Liver (tissue), 9 donors: Measurements from ENCODE around the gene ATP2B2. TPM values are rescaled to one million over a fixed set of nuclear protein-coding genes. Genes with fewer than 3 reads are reported as not detected.

Experiments
- DNase-seq: peaks from one replicate; pipeline ENCODE4 v3.0.0-alpha.2; 2017; ENCODE audit warnings: low spot score
- H3K27ac ChIP-seq, 2 donors: one replicate each; pipeline ENCODE4 v1.7.0; 2013; ENCODE audit warnings: inconsistent platforms in 2 of 2, low read length in 2 of 2, control low read depth in 1 of 2, low read depth in 1 of 2, mild to moderate bottlenecking in 1 of 2
- H3K27me3 ChIP-seq, 4 donors: one replicate each; pipeline versions ENCODE4 v1.6.1 to v1.7.0; 2013; ENCODE audit warnings: low read length in 3 of 4, inconsistent platforms in 1 of 4, mild to moderate bottlenecking in 1 of 4, moderate library complexity in 1 of 4; ENCODE audit not compliant: control insufficient read depth in 4 of 4, insufficient read depth in 4 of 4
- H3K36me3 ChIP-seq, 4 donors: one replicate each; pipeline versions ENCODE4 v1.6.1 to v1.7.0; 2013; ENCODE audit warnings: low read length in 3 of 4, mild to moderate bottlenecking in 3 of 4, low read depth in 1 of 4, moderate library complexity in 1 of 4; ENCODE audit not compliant: control insufficient read depth in 4 of 4, insufficient read depth in 3 of 4
- H3K4me1 ChIP-seq, 4 donors: one replicate each; pipeline versions ENCODE4 v1.6.1 to v1.7.0; 2013; ENCODE audit warnings: low read length in 3 of 4, mild to moderate bottlenecking in 3 of 4, moderate library complexity in 1 of 4; ENCODE audit not compliant: control insufficient read depth in 4 of 4, insufficient read depth in 4 of 4
- H3K4me3 ChIP-seq, 3 donors: one replicate each; pipeline versions ENCODE4 v1.6.1 to v1.7.0; 2013; ENCODE audit warnings: low read length in 3 of 3, control low read depth in 1 of 3, low read depth in 1 of 3, mild to moderate bottlenecking in 1 of 3
- H3K9ac ChIP-seq, 2 donors: one replicate each; pipeline ENCODE4 v1.7.0; 2013; ENCODE audit warnings: low read length in 2 of 2, mild to moderate bottlenecking in 2 of 2, moderate library complexity in 2 of 2, control low read depth in 1 of 2, low read depth in 1 of 2
- H3K9me3 ChIP-seq, 4 donors: one replicate each; pipeline versions ENCODE4 v1.6.1 to v1.7.0; 2013; ENCODE audit warnings: low read length in 3 of 4; ENCODE audit not compliant: control insufficient read depth in 4 of 4
- ATF3 ChIP-seq: IDR thresholded peaks from 2 replicates; pipeline ENCODE4 v1.6.1; 2016; ENCODE audit warnings: antibody characterized with exemption
- CTCF ChIP-seq: fragments of 150-350 bp; IDR thresholded peaks from 2 replicates; pipeline ENCODE4 v1.5.1; 2017; ENCODE audit warnings: improper control_type of control experiment, low read depth, low read length; ENCODE audit not compliant: missing input control
- EGR1 ChIP-seq, 2 donors: IDR thresholded peaks; 2 replicates each; pipeline ENCODE4 v1.6.1; 2016 to 2018; ENCODE audit warnings: antibody characterized with exemption in 2 of 2, low read depth in 2 of 2
- FOXA1 ChIP-seq: IDR thresholded peaks from 2 replicates; pipeline ENCODE4 v1.6.1; 2016; ENCODE audit warnings: antibody characterized with exemption
- FOXA2 ChIP-seq: IDR thresholded peaks from 2 replicates; pipeline ENCODE4 v1.6.1; 2016; ENCODE audit warnings: antibody characterized with exemption
- GABPA ChIP-seq, 2 donors: IDR thresholded peaks in 1 of 2; conservative IDR thresholded peaks in 1 of 2; 2 replicates each; pipeline ENCODE4 v1.6.1; 2016; ENCODE audit warnings: antibody characterized with exemption in 2 of 2, mild to moderate bottlenecking in 1 of 2, moderate library complexity in 1 of 2
- HNF4A ChIP-seq, 2 donors: conservative IDR thresholded peaks; 2 replicates each; pipeline ENCODE4 v1.6.1; 2016; ENCODE audit warnings: antibody characterized with exemption in 2 of 2, mild to moderate bottlenecking in 2 of 2
- HNF4G ChIP-seq: IDR thresholded peaks from 2 replicates; pipeline ENCODE4 v1.6.1; 2016; ENCODE audit warnings: antibody characterized with exemption
- JUND ChIP-seq, 2 donors: IDR thresholded peaks; 2 replicates each; pipeline ENCODE4 v1.6.1; 2016; ENCODE audit warnings: antibody characterized with exemption in 2 of 2
- NR2F2 ChIP-seq: IDR thresholded peaks from 2 replicates; pipeline ENCODE4 v1.6.1; 2016; ENCODE audit warnings: antibody characterized with exemption
- RAD21 ChIP-seq, 2 donors: IDR thresholded peaks; 2 replicates each; pipeline ENCODE4 v1.6.1; 2016; ENCODE audit warnings: antibody characterized with exemption in 2 of 2, mild to moderate bottlenecking in 2 of 2
- RXRA ChIP-seq, 2 donors: IDR thresholded peaks; 2 replicates each; pipeline ENCODE4 v1.6.1; 2017 to 2018; ENCODE audit warnings: antibody characterized with exemption in 2 of 2, mild to moderate bottlenecking in 1 of 2
- SP1 ChIP-seq: IDR thresholded peaks from 2 replicates; pipeline ENCODE4 v1.6.1; 2018; ENCODE audit warnings: antibody characterized with exemption, mild to moderate bottlenecking
- TAF1 ChIP-seq: conservative IDR thresholded peaks from 2 replicates; pipeline ENCODE4 v1.6.1; 2016; ENCODE audit warnings: antibody characterized with exemption, mild to moderate bottlenecking
- YY1 ChIP-seq: IDR thresholded peaks from 2 replicates; pipeline ENCODE4 v1.6.1; 2016; ENCODE audit warnings: antibody characterized with exemption, mild to moderate bottlenecking
- WGBS: extraction: QIAGEN DNeasy Blood & Tissue Kit; methylation state at CpG from one replicate; pipeline ENCODE4 v1.1.7; 2013; 5-methylcytosine and 5-hydroxymethylcytosine counted together
- polyA plus RNA-seq, 2 donors: library from polyadenylated mRNA; stranded (reverse) in 1 of 2; unstranded in 1 of 2; fragments of 200-250 nt in 1 of 2; fragments of >200 nt in 1 of 2; fragmentation: Nextera tagmentation in 1 of 2; extraction: Ambion mirVana in 1 of 2; gene quantifications; one replicate each; pipeline versions ENCODE4 v1.2.1 to v1.2.3, GENCODE V29; 2013 to 2015
- total RNA-seq, 2 donors: library from RNA; depleted of rRNA; stranded (reverse); fragments of >200 nt; gene quantifications; one replicate each; pipeline ENCODE4 v1.2.3, GENCODE V29; 2014
- TF ChIP-seq, protein P1 (sequence below): IDR thresholded peaks from 2 replicates; pipeline ENCODE4 v1.6.1; 2016; ENCODE audit warnings: antibody characterized with exemption, mild to moderate bottlenecking
- TF ChIP-seq, protein P2 (sequence below): IDR thresholded peaks from 2 replicates; pipeline ENCODE4 v1.6.1; 2016; ENCODE audit warnings: antibody characterized with exemption
- TF ChIP-seq, protein P3 (sequence below): IDR thresholded peaks from 2 replicates; pipeline ENCODE4 v1.6.1; 2016; ENCODE audit warnings: antibody characterized with exemption
- donor health status: healthy.
- donor health status: healthy.
- donor health status: healthy.
- donor health status: healthy.
- donor health status: healthy.

The ATP2B2 gene
- total and polyA plus RNA-seq, 4 donors, result 10.4 to 27.8 (median 20.7) TPM

GRCh38 chr3:10397879-10398278 lies 107.5 kb downstream of the ATP2B2 start:
- 87% methylated on average over 4 of the region's 4 CpGs for WGBS
- no peak for DNase-seq
- Histone ChIP-seq H3K27me3 (no peaks in the 10 kb centered on the region), H3K27ac (no peak overlapping the region), H3K4me1 (no peaks in the 10 kb centered on the region), H3K36me3 (peaks cover 2 to 71% (median 51%) of the 10 kb centered on the region in 4 donors), H3K9ac (no peak overlapping the region), H3K9me3 (no peaks in the 10 kb centered on the region), H3K4me3 (no peak overlapping the region)
- no peak for TF ChIP-seq FOXA2
- TF ChIP-seq SP1, result no peak
- TF ChIP-seq CTCF, result no peak
- TF ChIP-seq, protein P1, sequence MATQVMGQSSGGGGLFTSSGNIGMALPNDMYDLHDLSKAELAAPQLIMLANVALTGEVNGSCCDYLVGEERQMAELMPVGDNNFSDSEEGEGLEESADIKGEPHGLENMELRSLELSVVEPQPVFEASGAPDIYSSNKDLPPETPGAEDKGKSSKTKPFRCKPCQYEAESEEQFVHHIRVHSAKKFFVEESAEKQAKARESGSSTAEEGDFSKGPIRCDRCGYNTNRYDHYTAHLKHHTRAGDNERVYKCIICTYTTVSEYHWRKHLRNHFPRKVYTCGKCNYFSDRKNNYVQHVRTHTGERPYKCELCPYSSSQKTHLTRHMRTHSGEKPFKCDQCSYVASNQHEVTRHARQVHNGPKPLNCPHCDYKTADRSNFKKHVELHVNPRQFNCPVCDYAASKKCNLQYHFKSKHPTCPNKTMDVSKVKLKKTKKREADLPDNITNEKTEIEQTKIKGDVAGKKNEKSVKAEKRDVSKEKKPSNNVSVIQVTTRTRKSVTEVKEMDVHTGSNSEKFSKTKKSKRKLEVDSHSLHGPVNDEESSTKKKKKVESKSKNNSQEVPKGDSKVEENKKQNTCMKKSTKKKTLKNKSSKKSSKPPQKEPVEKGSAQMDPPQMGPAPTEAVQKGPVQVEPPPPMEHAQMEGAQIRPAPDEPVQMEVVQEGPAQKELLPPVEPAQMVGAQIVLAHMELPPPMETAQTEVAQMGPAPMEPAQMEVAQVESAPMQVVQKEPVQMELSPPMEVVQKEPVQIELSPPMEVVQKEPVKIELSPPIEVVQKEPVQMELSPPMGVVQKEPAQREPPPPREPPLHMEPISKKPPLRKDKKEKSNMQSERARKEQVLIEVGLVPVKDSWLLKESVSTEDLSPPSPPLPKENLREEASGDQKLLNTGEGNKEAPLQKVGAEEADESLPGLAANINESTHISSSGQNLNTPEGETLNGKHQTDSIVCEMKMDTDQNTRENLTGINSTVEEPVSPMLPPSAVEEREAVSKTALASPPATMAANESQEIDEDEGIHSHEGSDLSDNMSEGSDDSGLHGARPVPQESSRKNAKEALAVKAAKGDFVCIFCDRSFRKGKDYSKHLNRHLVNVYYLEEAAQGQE, result no peak
- TF ChIP-seq JUND (IDR thresholded peaks at IDR 0.05), result no peak
- TF ChIP-seq, protein P2, sequence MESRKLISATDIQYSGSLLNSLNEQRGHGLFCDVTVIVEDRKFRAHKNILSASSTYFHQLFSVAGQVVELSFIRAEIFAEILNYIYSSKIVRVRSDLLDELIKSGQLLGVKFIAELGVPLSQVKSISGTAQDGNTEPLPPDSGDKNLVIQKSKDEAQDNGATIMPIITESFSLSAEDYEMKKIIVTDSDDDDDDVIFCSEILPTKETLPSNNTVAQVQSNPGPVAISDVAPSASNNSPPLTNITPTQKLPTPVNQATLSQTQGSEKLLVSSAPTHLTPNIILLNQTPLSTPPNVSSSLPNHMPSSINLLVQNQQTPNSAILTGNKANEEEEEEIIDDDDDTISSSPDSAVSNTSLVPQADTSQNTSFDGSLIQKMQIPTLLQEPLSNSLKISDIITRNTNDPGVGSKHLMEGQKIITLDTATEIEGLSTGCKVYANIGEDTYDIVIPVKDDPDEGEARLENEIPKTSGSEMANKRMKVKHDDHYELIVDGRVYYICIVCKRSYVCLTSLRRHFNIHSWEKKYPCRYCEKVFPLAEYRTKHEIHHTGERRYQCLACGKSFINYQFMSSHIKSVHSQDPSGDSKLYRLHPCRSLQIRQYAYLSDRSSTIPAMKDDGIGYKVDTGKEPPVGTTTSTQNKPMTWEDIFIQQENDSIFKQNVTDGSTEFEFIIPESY, result no peak
- TF ChIP-seq HNF4G, result no peak
- TF ChIP-seq GABPA (IDR thresholded peaks at IDR 0.05 in 1 of 2, conservative IDR thresholded peaks at IDR 0.05 in 1 of 2), result no peak
- TF ChIP-seq RXRA (IDR thresholded peaks at IDR 0.05), result no peak
- no peak for TF ChIP-seq RAD21 (IDR thresholded peaks at IDR 0.05)
- TF ChIP-seq HNF4A (conservative IDR thresholded peaks at IDR 0.05), result no peak
- TF ChIP-seq, protein P3, sequence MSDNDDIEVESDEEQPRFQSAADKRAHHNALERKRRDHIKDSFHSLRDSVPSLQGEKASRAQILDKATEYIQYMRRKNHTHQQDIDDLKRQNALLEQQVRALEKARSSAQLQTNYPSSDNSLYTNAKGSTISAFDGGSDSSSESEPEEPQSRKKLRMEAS, result no peak
- no peak for TF ChIP-seq FOXA1
- TF ChIP-seq EGR1 (IDR thresholded peaks at IDR 0.05; ENCODE audit: low read depth in 2 of 2), result no peak
- TF ChIP-seq YY1, result no peak
- TF ChIP-seq ATF3, result no peak
- no peak for TF ChIP-seq NR2F2
- no peak for TF ChIP-seq TAF1
